ENCODE measurements around the gene TNFRSF21.
"Not testable (repeated sequence)": the region's sequence is repeated elsewhere in the genome, so short reads cannot be mapped to it uniquely, and the experiment has no call there.

Gene TNFRSF21

DNA sequence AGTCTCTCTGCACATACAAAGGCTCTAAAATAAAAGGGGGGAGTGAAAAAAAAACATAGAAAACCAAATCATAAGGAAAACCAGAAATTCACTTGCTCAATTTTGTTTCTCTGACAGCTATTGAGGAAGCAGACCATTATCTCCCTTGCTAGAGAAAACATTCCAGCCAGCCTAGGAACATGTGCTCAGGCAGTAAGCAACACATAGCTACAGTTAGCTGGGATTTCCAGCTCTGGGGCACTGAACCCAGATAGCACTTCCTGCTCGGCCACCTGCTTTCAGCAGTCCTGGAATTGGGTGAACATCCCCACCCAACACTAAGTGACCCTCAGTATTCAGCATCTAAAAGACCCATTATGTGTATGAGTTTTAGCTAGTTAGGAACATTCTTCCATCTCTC is 61.3 kb downstream of the TNFRSF21 start:
- DNase-seq: no peak

DNA sequence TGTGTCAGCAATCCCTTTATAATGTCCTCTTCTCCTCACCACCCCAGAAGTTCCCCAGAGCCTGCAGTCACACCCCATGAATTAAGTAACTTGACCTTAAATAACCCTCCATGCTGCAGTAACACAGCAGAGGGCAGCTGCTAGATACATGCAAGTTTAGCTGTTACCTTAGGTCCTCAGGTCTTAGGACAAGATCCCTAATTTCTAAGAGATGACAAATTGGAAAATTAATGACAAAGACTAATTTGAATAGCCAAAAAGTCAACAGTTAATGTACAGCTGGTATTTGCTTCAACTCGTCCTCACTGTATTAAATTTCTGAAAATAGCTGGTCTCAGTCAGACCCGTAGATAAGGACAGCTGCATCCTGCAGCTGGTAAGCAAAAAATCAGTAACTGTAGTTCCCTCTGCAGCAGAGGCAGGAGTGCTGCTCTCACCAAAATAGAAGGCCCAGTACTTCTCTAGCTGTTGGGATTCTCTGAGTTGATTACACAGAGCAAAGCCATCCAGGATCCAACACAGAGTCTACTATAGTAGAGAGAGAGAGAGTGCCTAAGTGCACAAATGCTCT is 62.4 kb downstream of the TNFRSF21 start:
- DNase-seq: no peak

DNA sequence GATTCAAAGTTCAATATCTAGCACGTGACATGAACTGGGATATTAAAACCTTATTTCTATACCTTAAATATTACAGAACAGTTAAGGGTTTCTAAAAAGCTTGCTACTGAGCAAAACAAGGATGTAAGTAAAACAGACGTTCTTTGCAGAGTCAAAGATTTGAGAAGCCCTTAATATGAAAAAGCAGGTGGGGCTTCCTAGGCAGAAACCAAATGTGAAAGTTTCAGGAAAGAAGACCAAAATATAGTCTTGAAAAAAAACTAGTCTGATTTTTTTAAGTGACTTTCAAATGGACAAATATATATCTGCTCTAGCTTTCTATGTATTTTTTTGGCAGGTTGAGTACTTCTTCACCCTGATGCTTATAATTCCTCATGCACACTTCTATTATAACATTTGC is 63.2 kb downstream of the TNFRSF21 start:
- DNase-seq: no peak

DNA sequence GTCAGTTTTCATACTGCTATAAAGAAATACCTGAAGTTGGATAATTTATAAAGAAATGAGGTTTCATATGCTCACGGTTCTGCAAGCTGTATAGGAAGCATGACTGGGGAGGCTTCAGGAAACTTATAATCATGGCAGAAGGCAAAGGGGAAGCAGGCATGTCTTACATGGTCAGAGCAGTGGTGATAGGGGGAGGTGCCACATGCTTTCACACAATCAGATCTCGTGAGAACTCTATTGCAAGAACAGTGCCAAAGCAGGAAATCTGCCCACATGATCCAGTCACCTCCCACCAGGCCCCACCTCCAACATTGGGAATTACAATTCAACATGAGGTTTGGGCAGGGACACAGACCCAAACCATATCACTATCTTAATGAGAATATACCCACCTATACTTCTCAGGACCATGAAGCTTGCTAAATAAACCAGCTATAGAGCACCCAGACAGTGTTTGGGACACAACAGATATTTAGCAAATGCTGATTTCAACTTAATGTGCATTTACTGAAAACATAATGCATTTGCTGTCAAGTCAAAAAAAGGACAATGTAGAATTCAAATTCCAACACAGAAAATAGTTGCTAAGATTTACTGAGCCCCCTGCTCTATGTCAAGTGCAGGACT is 63.8 kb downstream of the TNFRSF21 start:
- DNase-seq: no peak

DNA sequence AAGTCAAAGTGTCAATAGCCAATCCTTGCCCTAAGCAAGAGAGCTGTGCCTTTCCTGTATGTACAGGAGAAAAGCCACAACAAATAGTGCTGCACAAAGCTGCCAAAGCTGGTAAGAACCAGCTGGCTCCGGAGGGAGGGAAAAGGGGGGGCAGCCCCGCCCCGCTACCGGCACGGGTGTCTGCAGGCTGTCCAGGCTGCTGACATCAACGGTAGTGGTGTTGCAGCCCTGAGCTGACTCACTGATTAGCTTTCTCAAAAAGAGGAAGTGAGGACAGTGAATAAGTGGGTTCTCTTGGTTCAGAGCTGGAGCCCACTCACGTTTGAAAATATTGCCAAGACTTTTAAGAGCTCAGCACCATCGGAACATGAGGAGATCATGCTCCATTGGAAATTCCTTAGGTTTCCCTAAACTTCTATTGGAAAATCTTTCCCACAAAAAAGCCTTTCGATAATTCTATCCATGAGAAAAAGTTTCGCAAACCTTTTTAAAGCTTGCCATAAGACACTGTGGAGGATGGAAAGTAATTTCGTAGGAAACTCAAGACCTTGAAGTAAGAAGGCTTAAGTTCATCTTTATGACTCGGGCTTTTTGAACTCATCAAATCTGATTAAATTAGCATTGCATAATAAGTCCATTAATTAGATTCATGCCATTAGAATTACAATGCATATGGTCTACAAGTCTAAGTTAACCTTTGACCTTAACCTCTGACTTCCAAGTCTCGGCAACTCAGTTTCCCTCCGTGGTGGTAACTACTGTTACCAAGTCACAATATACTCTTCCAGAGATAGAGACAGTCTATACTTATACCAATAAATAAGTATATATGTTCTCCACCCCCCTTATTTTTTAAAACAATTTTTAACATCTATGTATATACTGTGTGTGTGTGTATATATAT is 67.0 kb downstream of the TNFRSF21 start:
- DNase-seq: peak; percentile 57

DNA sequence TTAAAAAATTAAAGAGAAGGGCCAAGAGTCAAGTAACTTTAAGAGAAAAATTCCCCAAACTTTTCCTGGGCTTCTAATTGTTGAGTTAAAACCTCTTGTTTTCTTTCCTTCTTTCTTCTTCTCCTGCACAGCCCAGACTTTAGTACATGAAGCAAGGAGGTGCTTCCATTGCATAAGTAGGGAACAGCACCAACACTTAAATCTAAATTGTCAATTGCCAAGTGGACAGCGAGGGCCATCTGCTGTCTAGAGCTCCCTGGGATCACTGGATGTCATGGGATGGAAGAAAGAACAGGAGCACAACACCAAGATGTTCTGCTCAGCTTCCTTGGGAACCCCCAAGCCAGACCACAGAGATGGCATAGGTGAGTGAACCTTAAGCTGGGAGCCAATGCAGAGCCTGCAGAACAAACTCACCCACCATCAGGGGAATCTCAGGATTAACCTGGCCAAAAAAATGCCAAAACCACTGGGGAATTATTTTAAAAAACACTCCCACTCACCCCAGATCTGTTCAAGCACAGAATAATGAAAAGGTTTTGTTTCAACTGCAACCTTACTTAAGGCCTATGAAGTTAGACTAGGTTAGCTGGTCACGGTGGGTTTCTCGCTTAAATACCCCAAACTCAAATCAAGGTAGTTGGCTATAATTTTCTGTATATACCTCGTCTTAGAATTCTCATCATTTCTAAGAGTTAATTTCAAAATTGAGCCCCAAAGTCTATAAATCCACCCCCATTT is 67.8 kb downstream of the TNFRSF21 start:
- no peak for DNase-seq

DNA sequence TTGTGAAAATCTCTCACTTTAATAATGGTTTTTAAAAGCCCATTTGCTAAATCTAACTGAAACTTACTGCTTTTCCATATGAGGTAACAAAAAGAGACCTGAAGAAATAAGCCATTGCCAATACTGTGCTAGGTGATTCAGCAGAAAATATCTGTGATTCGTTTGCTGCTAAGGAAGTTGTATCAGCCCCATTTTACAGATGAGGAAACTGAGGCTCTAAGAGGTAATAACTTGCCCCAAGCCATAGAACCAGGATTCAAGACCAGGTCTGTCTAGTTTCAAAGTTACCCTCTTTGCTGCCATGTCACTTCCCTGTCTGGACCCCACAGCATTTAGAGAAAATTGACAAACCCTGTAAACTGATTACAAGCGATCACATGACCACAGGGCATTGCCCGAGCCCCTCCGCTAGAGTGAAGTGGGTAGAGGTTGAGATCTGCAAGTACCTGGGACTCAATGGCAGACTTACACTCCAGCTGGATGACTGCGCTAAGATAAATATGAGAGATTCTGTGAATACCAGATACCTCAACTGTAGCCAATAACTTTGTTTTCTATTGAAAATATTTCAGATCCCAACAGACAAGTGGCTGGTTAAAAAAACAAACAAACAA is 69.3 kb downstream of the TNFRSF21 start:
- DNase-seq: no peak

DNA sequence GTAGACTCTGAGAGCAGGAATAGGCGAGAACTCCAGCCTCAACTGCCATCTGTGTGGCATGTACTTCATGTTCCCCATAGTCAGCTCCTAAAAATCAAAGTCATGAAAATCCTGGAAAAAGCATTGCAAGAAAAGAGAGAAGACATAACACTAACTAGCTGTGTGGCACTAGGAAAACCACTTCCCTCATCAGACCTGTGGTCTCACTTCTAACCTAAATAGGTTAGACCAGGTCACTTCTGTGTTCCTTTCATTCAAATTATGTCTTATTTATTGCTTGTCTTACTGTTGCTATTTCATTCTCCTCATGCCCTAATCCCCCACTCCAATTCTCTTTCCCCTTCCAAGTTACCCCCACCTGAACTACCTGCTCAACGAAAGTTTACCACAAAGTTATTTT is 70.2 kb downstream of the TNFRSF21 start:
- DNase-seq: no peak

DNA sequence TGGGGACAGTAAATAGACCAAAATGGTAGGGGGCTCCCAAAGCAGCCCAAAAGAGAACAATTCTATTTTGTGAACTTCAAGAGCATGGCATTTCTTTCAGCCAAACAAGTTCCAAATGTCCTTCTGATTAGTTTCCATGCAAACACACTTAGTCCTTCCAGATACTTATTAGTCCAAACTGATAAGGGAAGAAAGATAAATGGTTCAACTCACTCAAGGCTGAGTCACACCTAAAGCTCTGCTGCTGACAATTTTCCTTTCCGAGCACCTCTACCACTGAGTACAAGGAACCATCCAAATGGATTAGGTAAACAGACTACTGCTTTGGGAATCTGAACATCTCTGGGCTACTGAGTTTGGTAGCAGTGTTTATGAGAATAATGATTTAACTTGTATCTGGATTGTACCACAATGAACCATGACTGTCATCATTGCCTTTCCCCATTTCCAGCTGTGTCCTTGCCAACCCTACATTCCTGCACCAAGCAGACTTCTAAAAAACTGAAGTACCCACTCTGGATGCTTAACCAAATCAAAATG is 71.2 kb downstream of the TNFRSF21 start:
- no peak for DNase-seq

DNA sequence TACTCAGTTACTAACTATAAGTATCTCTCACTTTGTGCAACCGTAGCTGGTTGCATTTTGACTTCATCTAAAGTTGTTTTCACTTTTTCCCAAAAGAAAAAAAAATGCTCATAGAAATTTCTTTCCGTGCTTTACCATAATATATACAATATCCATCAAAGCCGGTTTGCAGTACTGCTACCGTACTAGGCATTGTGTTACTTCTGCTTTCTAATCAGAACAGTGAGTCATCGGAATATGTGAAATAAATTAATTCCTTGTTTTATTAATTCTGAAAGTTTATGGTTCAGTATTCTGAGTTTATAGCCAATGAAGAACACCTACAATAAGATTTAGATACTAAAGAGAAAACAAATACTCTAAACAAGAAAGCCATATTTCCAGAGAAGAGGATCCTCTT is 72.5 kb downstream of the TNFRSF21 start:
- DNase-seq: no peak

DNA sequence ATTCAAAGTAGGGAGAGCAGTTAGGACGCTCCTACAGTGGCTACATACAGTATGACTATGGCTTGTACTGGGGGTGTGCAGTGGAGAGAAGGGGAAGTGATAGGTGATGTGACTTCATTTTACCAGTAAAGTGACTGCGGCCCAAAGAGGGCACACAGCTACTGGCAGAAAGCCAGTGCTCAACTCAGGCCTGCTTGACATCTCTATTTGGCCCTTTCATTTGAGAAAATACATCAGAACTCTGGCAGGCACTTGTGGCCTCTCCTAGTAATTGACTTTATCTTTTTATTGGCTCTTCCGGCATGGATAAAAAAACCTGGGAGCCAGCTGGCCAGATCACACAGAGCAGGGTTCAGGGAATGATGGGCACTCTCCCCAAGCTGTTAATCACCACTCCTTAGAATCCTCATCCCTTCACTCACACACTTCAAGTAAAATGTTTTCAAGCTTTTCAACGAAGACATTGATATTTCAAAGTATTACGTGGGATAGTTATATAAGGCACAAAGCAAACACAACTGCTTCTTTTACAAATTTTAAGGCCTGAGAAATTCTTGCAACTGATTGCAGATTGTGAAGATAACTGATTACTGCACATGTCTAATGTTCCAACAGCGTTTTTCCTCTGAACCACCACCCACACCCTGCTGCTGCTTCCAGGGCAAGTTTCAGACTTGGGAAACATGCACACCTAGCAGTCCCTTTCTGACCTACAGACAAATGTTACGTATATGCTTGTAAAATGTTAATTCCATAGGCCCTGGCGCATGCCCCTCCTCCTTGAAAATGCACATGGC is 73.5 kb downstream of the TNFRSF21 start:
- no peak for DNase-seq

DNA sequence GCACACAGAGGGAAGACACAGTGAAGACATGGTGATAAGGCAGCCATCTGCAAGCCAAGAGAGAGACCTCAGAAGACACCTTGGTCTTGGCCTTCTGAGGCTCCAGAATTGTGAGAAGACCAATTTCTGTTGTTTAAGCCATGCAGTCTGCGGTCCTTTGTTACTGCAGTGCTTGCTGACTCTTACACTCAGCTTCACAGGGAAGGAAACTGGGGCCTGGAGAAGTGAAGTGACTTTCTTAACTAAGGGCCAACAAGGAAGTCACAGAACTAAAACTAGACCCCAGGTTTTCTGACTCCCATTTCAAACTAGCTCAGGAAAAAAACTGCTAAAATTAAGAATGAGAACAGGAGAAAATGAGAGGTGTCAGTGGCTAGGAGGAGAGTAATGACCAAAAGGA is 74.3 kb downstream of the TNFRSF21 start:
- no peak for DNase-seq

DNA sequence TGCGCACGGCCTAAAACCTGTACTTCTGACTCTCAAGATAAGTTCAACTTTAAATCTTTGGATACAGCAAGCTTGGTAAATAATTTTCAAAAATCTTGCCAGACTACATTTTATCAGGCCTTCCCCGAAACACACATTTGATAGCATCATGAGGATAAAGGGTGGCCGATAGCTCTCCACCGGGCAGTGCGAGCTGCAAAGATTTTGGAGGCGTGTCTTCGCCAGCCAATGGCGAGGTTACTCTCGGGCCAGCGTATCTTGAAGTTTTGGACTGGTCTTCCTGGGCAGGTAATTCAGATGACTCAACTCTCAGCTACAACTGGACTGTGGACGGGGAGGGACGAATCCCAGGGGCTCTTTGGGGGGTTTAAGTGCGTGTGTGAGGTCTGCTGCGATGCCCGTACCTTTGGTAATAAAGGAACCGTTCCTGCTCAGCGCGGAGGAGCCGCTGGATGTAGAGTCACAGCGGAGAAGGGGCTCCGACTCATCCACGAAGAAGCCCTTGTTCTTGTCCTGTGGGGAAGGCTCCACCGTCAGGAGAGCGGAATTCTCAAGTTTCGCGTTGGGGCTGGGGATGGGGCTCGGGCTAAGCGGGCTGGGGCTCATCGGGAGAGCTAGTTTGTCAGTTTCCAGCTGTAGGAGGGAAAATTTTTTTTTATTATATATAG is 75.3 kb downstream of the TNFRSF21 start:
- no peak for DNase-seq

DNA sequence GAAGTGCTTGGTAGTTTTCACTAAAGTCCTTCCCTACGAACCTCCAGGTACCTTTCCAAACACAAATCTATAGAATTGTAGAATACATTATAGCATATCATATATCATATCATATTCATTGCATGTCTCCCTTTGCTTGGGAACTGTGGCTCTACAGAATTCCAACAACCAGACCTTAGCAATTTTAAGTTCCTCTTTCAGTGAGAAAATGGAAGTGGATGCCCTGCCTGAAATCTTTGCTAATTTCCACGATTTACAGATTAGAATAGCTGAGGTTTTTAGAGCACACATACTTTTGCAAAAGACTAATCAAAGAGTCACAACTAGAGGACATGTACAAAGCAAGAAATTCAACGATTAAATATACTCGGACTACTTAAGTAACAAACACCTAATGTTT is 78.6 kb downstream of the TNFRSF21 start:
- DNase-seq: no peak

DNA sequence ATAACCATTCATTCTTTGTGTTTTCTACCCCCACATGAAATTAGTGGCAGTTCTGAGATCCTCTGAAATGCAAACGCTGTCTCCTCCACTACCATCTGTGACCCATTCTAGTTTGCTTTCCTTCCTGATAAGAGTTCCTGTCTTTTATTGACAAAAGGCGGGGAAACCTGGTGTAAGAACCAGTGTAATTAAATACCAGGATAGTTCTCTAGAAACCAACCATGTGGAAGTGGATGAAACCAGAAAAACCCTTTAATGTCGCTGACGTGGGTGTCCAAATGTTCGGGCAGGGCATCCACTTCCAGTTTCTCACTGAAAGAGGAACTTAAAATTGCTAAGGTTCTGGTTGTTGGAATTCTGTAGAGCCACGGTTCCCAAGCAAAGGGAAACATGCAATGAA is 79.1 kb downstream of the TNFRSF21 start:
- DNase-seq: no peak

DNA sequence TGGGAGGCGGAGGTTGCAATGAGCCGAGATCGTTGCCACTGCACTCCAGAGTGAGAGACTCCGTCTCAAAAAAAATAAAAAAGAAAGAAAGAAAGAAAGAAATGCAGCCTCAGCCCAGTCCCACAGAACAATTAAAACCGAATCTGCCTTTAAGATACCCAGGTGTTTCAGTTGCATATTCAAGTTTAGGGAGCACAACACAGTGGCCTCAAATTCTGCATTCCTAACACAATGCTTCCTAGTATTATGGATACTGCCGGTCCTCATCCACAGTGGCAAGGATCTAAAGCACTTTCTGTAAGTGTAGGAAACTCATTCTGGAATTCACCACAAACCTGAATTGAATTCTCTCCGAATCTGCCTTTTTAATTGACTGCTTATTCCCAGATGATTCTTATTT is 80.5 kb downstream of the TNFRSF21 start:
- DNase-seq: no peak

DNA sequence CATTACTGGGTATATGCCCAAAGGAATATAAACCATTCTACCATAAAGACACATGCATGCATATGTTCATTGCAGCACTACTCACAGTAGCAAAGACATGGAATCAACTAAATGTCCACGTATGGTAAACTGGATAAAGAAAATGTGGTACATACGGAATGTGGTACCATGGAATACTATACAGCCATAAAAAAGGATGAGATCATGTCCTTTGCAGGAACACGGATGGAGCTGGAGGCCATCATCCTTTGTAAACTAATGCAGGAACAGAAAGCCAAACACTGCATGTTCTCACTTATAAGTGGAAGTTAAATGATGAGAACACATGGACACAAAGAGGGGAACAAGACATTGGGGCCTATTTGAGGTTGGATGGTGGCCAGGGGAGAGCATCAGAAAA is 81.6 kb downstream of the TNFRSF21 start:
- not testable (repeated sequence) for DNase-seq

DNA sequence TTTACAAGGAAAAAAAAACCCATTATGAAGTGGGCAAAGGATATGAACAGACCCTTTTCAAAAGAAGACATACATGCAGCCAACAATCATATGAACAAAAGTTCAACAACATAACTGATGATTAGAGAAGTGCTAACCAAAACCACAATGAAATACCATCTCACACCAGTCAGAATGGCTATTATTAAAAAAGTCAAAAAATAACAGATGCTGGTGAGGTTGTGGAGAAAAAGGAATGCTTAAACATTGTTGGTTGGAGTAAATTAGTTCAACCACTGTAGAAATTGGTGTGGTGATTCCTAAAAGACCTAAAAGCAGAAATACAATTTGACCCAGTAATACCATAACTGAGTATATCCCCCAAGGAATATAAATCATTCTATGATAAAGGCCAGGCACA is 86.5 kb downstream of the TNFRSF21 start:
- not testable (repeated sequence) for DNase-seq

DNA sequence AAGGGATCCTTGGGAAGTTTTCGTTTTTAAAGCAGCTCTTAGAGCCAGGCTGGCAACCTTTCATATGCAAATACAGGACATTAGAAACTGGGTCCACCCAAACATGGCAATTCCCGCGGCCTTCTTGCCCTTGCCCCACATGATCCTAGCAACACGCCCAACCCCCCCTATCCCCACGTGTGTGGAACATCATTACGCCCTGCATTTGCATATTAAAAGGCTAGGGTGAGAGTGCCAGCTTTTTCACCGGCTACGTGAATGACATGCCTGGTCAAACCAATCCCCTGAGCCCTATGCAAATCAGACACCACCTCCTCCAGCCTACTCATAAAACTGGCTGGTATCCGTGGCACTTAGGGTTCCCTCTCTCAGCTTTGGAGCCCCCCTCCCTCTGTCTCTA is 88.1 kb downstream of the TNFRSF21 start:
- DNase-seq: no peak

DNA sequence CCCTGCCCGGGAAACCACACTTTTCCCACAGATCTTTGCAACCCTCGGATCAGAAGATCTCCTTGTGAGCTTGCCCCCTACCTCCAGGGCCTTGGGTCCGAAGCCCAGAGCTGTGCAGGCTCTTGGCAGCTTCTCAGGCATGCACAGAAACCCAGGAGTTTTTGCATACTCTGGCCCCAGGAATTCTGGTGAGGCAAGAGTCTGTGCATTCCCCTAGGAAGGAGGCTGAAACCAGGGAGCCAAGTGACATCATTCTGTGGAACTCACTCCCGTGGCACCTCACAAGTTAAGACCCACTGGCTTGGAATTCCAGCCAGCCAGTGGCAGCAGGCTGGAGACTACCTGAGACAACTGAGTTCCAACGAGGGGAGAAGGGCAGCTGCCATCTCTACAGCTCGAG is 100.1 kb downstream of the TNFRSF21 start:
- DNase-seq: no peak

DNA sequence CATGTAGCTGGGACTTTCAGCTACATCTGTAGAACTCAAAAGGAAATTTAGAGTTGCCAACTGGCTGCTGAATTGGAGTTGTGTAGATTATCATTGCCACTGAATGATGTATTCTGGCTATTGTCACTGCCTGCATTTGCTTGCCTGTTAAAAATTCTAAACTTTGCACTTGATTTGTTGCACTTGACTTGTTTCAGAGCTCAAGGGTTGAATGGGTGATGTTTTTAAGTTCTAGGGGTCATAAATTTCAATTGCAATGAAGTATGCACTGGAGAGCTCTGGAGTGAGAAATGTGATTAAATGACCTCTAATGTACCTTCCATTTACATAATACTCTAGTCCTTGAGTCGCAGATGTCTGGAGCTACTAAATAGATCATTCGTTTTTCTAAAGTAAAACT is 102.4 kb downstream of the TNFRSF21 start:
- DNase-seq: no peak
